K562 (cell line): ENCODE measurements around the gene CLDN7. TPM values are rescaled to one million over a fixed set of nuclear protein-coding genes. Genes with fewer than 3 reads are reported as not detected.

Source experiments
- BCL6 ChIP-seq: fragments of 250-450 bp; sonication (Bioruptor Pico); IDR thresholded peaks from 2 replicates; pipeline ENCODE4 v1.4.0; 2020
- BCOR ChIP-seq: fragments of 450-650 bp; IDR thresholded peaks from 2 replicates; pipeline ENCODE4 v1.6.1; 2016
- E2F3 ChIP-seq: fragments of 250-450 bp; sonication (Bioruptor Pico); IDR thresholded peaks from 2 replicates; pipeline ENCODE4 v1.4.0; 2020; ENCODE audit warnings: mild to moderate bottlenecking
- HNRNPK ChIP-seq: fragments of 200-400 bp; formaldehyde crosslinking; IDR thresholded peaks from one replicate; pipeline ENCODE4 v1.6.1; 2018; ENCODE audit warnings: mild to moderate bottlenecking, low read depth, low read length; ENCODE audit not compliant: poor library complexity, severe bottlenecking
- KAT2B ChIP-seq: IDR thresholded peaks from one replicate; pipeline ENCODE4 v1.6.1; 2012; ENCODE audit warnings: low read depth, mild to moderate bottlenecking, control low read depth, inconsistent platforms, low read length, moderate library complexity
- KLF13 ChIP-seq: fragments of 450-650 bp; IDR thresholded peaks from 2 replicates; pipeline ENCODE4 v1.6.1; 2016; ENCODE audit warnings: missing genetic modification characterization, low read depth, mild to moderate bottlenecking, missing compliant biosample characterization, moderate library complexity, borderline replicate concordance
- PHTF2 ChIP-seq: fragments of 250-450 bp; sonication (Bioruptor Pico); IDR thresholded peaks from 2 replicates; pipeline ENCODE4 v1.5.0; 2021; ENCODE audit warnings: mild to moderate bottlenecking
- RHOXF2B ChIP-seq: fragments of 250-450 bp; sonication (Bioruptor Pico); conservative IDR thresholded peaks from 2 replicates; pipeline ENCODE4 v1.5.1; 2021
- SMARCB1 ChIP-seq: IDR thresholded peaks from 2 replicates; pipeline ENCODE4 v1.6.1; 2011; ENCODE audit warnings: improper control_type of control experiment, low read depth; ENCODE audit not compliant: insufficient read length
- STAT5A ChIP-seq: IDR thresholded peaks from 2 replicates; pipeline ENCODE4 v1.6.1; 2012; ENCODE audit warnings: low read length, inconsistent platforms, borderline replicate concordance
- TSC22D4 ChIP-seq: fragments of 450-650 bp; IDR thresholded peaks from 2 replicates; pipeline ENCODE4 v1.6.1; 2016; ENCODE audit warnings: missing genetic modification characterization, missing biosample characterization, control low read depth
- TSHZ1 ChIP-seq: fragments of 250-450 bp; sonication (Bioruptor Pico); IDR thresholded peaks from 2 replicates; pipeline ENCODE4 v1.4.0; 2020; ENCODE audit warnings: mild to moderate bottlenecking, moderate library complexity
- XRCC4 ChIP-seq: IDR thresholded peaks from one replicate; pipeline ENCODE4 v1.6.1; 2011; ENCODE audit not compliant: insufficient read depth, insufficient read length; ENCODE audit errors: extremely low read depth
- ZBED1 ChIP-seq: IDR thresholded peaks from 2 replicates; pipeline ENCODE4 v1.6.1; 2014
- ZKSCAN1 ChIP-seq: fragments of 150-350 bp; IDR thresholded peaks from 2 replicates; pipeline ENCODE4 v1.6.1; 2016; ENCODE audit warnings: low read depth, low read length
- ZNF431 ChIP-seq: sonication (generic); formaldehyde crosslinking; IDR thresholded peaks from 2 replicates; pipeline ENCODE4 v1.8.0; 2022; ENCODE audit warnings: mild to moderate bottlenecking, missing genetic modification reagents
- ZNF507 ChIP-seq: conservative IDR thresholded peaks from 2 replicates; pipeline ENCODE4 v1.6.1; 2017; ENCODE audit warnings: missing genetic modification characterization, missing compliant biosample characterization
- polyA plus RNA-seq, 8 experiments: library from polyadenylated mRNA; depleted of rRNA in 4 of 8; stranded (reverse) in 5 of 8; unstranded in 3 of 8; fragments of >200 nt; fragmentation: Nextera tagmentation in 2 of 8; fragmentation: Illumina TruSeq in 1 of 8; extraction: Ambion mirVana in 2 of 8; extraction: Trizol in 1 of 8; gene quantifications; 2 replicates each; pipeline versions ENCODE4 v1.2.1 to v1.2.3, GENCODE V29; 2011 to 2014; ENCODE audit warnings: inconsistent platforms in 1 of 8, missing spikeins in 1 of 8
- total RNA-seq, 7 experiments: library from RNA; depleted of rRNA in 6 of 7; stranded (reverse); fragments of >200 nt in 6 of 7; fragmentation: Illumina TruSeq in 2 of 7; extraction: Trizol in 2 of 7; gene quantifications; 2 replicates each; pipeline versions ENCODE4 v1.2.1 to v1.2.3, GENCODE V29; 2011 to 2021; ENCODE audit warnings: low replicate concordance in 1 of 7
- TF ChIP-seq, protein P1 (sequence below): fragments of 450-650 bp; IDR thresholded peaks from 2 replicates; pipeline ENCODE4 v1.7.1; 2018; ENCODE audit warnings: mild to moderate bottlenecking, low read depth; ENCODE audit not compliant: partially characterized antibody
- TF ChIP-seq, protein P2 (sequence below): sonication (generic); formaldehyde crosslinking; IDR thresholded peaks from 2 replicates; pipeline ENCODE4 v1.8.1; 2023; ENCODE audit warnings: mild to moderate bottlenecking, missing genetic modification reagents, moderate library complexity
- TF ChIP-seq, protein P3 (sequence below), 2 experiments: fragments of 450-650 bp; IDR thresholded peaks; 2 replicates each; pipeline ENCODE4 v1.6.1; 2016

Gene CLDN7
- total and polyA plus RNA-seq, 9 of the 15 experiments (the other 6 are each of a cell fraction or from before 2014, with no cell fraction given), result 2.2 to 14.5 (median 7.6) TPM

DNA sequence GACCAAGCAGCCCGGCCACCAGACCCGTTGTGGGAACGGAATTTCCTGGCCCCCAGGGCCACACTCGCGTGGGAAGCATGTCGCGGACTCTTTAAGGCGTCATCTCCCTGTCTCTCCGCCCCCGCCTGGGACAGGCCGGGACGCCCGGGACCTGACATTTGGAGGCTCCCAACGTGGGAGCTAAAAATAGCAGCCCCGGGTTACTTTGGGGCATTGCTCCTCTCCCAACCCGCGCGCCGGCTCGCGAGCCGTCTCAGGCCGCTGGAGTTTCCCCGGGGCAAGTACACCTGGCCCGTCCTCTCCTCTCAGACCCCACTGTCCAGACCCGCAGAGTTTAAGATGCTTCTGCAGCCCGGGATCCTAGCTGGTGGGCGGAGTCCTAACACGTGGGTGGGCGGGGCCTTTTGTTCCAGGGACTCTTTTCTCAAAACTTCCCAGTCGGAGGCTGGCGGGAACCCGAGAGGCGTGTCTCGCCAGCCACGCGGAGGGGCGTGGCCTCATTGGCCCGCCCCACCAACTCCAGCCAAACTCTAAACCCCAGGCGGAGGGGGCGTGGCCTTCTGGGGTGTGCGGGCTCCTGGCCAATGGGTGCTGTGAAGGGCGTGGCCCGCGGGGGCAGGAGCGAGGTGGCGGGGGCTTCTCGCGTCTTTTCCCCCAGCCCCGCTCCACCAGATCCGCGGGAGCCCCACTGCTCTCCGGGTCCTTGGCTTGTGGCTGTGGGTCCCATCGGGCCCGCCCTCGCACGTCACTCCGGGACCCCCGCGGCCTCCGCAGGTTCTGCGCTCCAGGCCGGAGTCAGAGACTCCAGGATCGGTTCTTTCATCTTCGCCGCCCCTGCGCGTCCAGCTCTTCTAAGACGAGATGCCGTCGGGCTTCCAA is 19.0 kb upstream of the CLDN7 start, which contains the start of gene SLC2A4 (continued):
- TF ChIP-seq KLF13 (tag) (peak; percentile 74; the same call in 1 of the 2 replicates), ZKSCAN1 (no peak), TSHZ1 (CRISPR knock-in tag) (no peak), BCL6 (CRISPR knock-in tag) (no peak), HNRNPK (no peak), BCOR (no peak), ZBED1 (no peak), KAT2B (no peak), ZNF507 (no peak), STAT5A (no peak), SMARCB1 (no peak), E2F3 (CRISPR knock-in tag) (no peak), ZNF431 (CRISPR knock-in tag) (no peak), RHOXF2B (CRISPR knock-in tag) (no peak), PHTF2 (CRISPR knock-in tag) (no peak), XRCC4 (no peak), TSC22D4 (no peak)
- TF ChIP-seq, protein P1, sequence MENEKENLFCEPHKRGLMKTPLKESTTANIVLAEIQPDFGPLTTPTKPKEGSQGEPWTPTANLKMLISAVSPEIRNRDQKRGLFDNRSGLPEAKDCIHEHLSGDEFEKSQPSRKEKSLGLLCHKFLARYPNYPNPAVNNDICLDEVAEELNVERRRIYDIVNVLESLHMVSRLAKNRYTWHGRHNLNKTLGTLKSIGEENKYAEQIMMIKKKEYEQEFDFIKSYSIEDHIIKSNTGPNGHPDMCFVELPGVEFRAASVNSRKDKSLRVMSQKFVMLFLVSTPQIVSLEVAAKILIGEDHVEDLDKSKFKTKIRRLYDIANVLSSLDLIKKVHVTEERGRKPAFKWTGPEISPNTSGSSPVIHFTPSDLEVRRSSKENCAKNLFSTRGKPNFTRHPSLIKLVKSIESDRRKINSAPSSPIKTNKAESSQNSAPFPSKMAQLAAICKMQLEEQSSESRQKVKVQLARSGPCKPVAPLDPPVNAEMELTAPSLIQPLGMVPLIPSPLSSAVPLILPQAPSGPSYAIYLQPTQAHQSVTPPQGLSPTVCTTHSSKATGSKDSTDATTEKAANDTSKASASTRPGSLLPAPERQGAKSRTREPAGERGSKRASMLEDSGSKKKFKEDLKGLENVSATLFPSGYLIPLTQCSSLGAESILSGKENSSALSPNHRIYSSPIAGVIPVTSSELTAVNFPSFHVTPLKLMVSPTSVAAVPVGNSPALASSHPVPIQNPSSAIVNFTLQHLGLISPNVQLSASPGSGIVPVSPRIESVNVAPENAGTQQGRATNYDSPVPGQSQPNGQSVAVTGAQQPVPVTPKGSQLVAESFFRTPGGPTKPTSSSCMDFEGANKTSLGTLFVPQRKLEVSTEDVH, result peak; percentile 73
- TF ChIP-seq, protein P2, sequence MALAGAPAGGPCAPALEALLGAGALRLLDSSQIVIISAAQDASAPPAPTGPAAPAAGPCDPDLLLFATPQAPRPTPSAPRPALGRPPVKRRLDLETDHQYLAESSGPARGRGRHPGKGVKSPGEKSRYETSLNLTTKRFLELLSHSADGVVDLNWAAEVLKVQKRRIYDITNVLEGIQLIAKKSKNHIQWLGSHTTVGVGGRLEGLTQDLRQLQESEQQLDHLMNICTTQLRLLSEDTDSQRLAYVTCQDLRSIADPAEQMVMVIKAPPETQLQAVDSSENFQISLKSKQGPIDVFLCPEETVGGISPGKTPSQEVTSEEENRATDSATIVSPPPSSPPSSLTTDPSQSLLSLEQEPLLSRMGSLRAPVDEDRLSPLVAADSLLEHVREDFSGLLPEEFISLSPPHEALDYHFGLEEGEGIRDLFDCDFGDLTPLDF (CRISPR knock-in tag), result no peak
- TF ChIP-seq, protein P3, sequence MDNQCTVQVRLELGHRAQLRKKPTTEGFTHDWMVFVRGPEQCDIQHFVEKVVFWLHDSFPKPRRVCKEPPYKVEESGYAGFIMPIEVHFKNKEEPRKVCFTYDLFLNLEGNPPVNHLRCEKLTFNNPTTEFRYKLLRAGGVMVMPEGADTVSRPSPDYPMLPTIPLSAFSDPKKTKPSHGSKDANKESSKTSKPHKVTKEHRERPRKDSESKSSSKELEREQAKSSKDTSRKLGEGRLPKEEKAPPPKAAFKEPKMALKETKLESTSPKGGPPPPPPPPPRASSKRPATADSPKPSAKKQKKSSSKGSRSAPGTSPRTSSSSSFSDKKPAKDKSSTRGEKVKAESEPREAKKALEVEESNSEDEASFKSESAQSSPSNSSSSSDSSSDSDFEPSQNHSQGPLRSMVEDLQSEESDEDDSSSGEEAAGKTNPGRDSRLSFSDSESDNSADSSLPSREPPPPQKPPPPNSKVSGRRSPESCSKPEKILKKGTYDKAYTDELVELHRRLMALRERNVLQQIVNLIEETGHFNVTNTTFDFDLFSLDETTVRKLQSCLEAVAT (IDR thresholded peaks at IDR 0.05), result no peak
